ENCODE results near the gene EYA2. TPM values are rescaled to one million over a fixed set of nuclear protein-coding genes. Genes with fewer than 3 reads are reported as not detected.

EYA2 gene
- total RNA-seq, 2 donors from 2014 or later = 30.0 to 31.0 TPM

- Histone ChIP-seq H3K27me3 (replicated peaks; ENCODE audit: insufficient read depth) (no peaks in the 10 kb centered on the region), H3K36me3 (no peaks in the 10 kb centered on the region), H3K4me3 (no peak overlapping the region), H3K27ac (no peak overlapping the region), H3K4me1 (replicated peaks) (no peaks in the 10 kb centered on the region), H3K9me3 (no peaks in the 10 kb centered on the region)
- DNase-seq (ENCODE audit: low spot score) = no peak
- WGBS = 58% methylated on average over 6 of the region's 6 CpGs
- TF ChIP-seq POLR2A (IDR thresholded peaks at IDR 0.05) = no peak
- TF ChIP-seq POLR2AphosphoS5 (IDR thresholded peaks at IDR 0.05) = no peak
- no peak for TF ChIP-seq CTCF (IDR thresholded peaks at IDR 0.05)
- intact Hi-C loops (cut with DNase I) = no loop called here
Measured at GRCh38 chr20:46857061-46857831, 37.4 kb upstream of the EYA2 start.

- Histone ChIP-seq H3K27me3 (replicated peaks; ENCODE audit: insufficient read depth) (no peaks in the 10 kb centered on the region), H3K27ac (no peak overlapping the region), H3K36me3 (no peaks in the 10 kb centered on the region), H3K9me3 (no peaks in the 10 kb centered on the region), H3K4me3 (no peak overlapping the region), H3K4me1 (replicated peaks) (no peaks in the 10 kb centered on the region)
- DNase-seq (ENCODE audit: low spot score) = no peak
- intact Hi-C loops (cut with DNase I) = no loop called here
- TF ChIP-seq POLR2AphosphoS5 (IDR thresholded peaks at IDR 0.05) (no peak), POLR2A (IDR thresholded peaks at IDR 0.05) (no peak), CTCF (IDR thresholded peaks at IDR 0.05) (no peak)
- 86% methylated on average over 4 of the region's 4 CpGs for WGBS
Measured at GRCh38 chr20:46865824-46866223, 28.8 kb upstream of the EYA2 start.

GRCh38 chr20:46870041-46870440 lies 24.6 kb upstream of the EYA2 start:
- intact Hi-C loops (cut with DNase I) = no loop called here
- Histone ChIP-seq H3K27ac (no peak overlapping the region), H3K27me3 (replicated peaks; ENCODE audit: insufficient read depth) (no peaks in the 10 kb centered on the region), H3K9me3 (no peaks in the 10 kb centered on the region), H3K4me1 (replicated peaks) (no peaks in the 10 kb centered on the region), H3K36me3 (no peaks in the 10 kb centered on the region), H3K4me3 (no peak overlapping the region)
- 71% methylated on average over 1 of the region's 1 CpG for WGBS
- TF ChIP-seq POLR2A (IDR thresholded peaks at IDR 0.05) (no peak), POLR2AphosphoS5 (IDR thresholded peaks at IDR 0.05) (no peak), CTCF (IDR thresholded peaks at IDR 0.05) (no peak)
- DNase-seq (ENCODE audit: low spot score) = no peak

- H3K27ac ChIP-seq = no peak overlapping the region
- no peaks in the 10 kb centered on the region for H3K27me3 ChIP-seq (replicated peaks; ENCODE audit: insufficient read depth)
- intact Hi-C loops (cut with DNase I) = no loop called here
- 71% methylated on average over 13 of the region's 13 CpGs for WGBS
- H3K36me3 ChIP-seq = no peaks in the 10 kb centered on the region
- no peak overlapping the region for H3K4me3 ChIP-seq
- no peak for DNase-seq (ENCODE audit: low spot score)
- no peak for TF ChIP-seq POLR2A (IDR thresholded peaks at IDR 0.05)
- no peak for TF ChIP-seq POLR2AphosphoS5 (IDR thresholded peaks at IDR 0.05)
- no peaks in the 10 kb centered on the region for H3K9me3 ChIP-seq
- H3K4me1 ChIP-seq (replicated peaks) = no peaks in the 10 kb centered on the region
Measured at GRCh38 chr20:46872328-46873211, 22.1 kb upstream of the EYA2 start.

GRCh38 chr20:46875059-46875458 lies 19.6 kb upstream of the EYA2 start:
- Histone ChIP-seq H3K27ac (no peak overlapping the region), H3K36me3 (no peaks in the 10 kb centered on the region), H3K27me3 (replicated peaks; ENCODE audit: insufficient read depth) (no peaks in the 10 kb centered on the region), H3K4me1 (replicated peaks) (no peaks in the 10 kb centered on the region), H3K4me3 (no peak overlapping the region), H3K9me3 (no peaks in the 10 kb centered on the region)
- intact Hi-C loops (cut with DNase I) = no loop called here
- no peak for DNase-seq (ENCODE audit: low spot score)
- WGBS = 72% methylated on average over 4 of the region's 4 CpGs
- no peak for TF ChIP-seq POLR2A (IDR thresholded peaks at IDR 0.05)
- TF ChIP-seq POLR2AphosphoS5 (IDR thresholded peaks at IDR 0.05) = no peak
- TF ChIP-seq CTCF (IDR thresholded peaks at IDR 0.05) = no peak

Data from prostate gland (tissue), 2 donors.